Suprapubic skin (tissue), 4 donors: ENCODE results near the gene DNAAF8. TPM values are rescaled to one million over a fixed set of nuclear protein-coding genes. Genes with fewer than 3 reads are reported as not detected.

Experiments
- DNase-seq, 2 donors: peaks; one replicate each; pipeline ENCODE4 v3.0.0-alpha.2; 2019; ENCODE audit warnings: low spot score in 2 of 2
- H3K27ac ChIP-seq: fragments of 200-600 bp; sonication (generic); one replicate; pipeline ENCODE4 v1.5.1; 2019
- H3K27me3 ChIP-seq: fragments of 200-600 bp; sonication (generic); one replicate; pipeline ENCODE4 v1.5.1; 2019
- H3K36me3 ChIP-seq: fragments of 200-600 bp; sonication (generic); one replicate; pipeline ENCODE4 v1.5.1; 2019
- H3K4me1 ChIP-seq: fragments of 200-600 bp; sonication (generic); one replicate; pipeline ENCODE4 v1.5.1; 2019
- H3K4me3 ChIP-seq: fragments of 200-600 bp; sonication (generic); one replicate; pipeline ENCODE4 v1.5.1; 2019; ENCODE audit warnings: mild to moderate bottlenecking
- H3K9me3 ChIP-seq: fragments of 200-600 bp; sonication (generic); one replicate; pipeline ENCODE4 v1.5.1; 2019
- EP300 ChIP-seq: sonication (generic); formaldehyde crosslinking; IDR thresholded peaks from one replicate; pipeline ENCODE4 v1.6.1; 2017; ENCODE audit warnings: antibody characterized with exemption
- POLR2A ChIP-seq, 2 donors: fragments of 450-650 bp; IDR thresholded peaks; one replicate each; pipeline ENCODE4 v1.6.1; 2017; ENCODE audit warnings: antibody characterized with exemption in 2 of 2, mild to moderate bottlenecking in 2 of 2, moderate library complexity in 2 of 2
- POLR2AphosphoS5 ChIP-seq, 3 donors: sonication (generic); formaldehyde crosslinking; IDR thresholded peaks; one replicate each; pipeline ENCODE4 v1.6.1; 2017; ENCODE audit warnings: antibody characterized with exemption in 3 of 3
- WGBS: methylation state at CpG from one replicate; pipeline ENCODE4 v1.1.5; 2018; 5-methylcytosine and 5-hydroxymethylcytosine counted together
- total RNA-seq, 4 donors: library from RNA; depleted of rRNA; stranded (reverse); fragments of >200 nt; gene quantifications; one replicate each; pipeline ENCODE4 v1.1.0, GENCODE V29; 2016
- TF ChIP-seq, protein P1 (sequence below), 2 donors: fragments of 200-600 bp in 1 of 2; fragments of 450-650 bp in 1 of 2; sonication (generic) in 1 of 2; IDR thresholded peaks; one replicate each; pipeline ENCODE4 v1.5.1; 2016 to 2019; ENCODE audit warnings: antibody characterized with exemption in 2 of 2, mild to moderate bottlenecking in 1 of 2, moderate library complexity in 1 of 2

The DNAAF8 gene
- total RNA-seq, 4 donors from 2014 or later: 0.36 to 1.7 (median 1.4) TPM; not detected in 1

DNA sequence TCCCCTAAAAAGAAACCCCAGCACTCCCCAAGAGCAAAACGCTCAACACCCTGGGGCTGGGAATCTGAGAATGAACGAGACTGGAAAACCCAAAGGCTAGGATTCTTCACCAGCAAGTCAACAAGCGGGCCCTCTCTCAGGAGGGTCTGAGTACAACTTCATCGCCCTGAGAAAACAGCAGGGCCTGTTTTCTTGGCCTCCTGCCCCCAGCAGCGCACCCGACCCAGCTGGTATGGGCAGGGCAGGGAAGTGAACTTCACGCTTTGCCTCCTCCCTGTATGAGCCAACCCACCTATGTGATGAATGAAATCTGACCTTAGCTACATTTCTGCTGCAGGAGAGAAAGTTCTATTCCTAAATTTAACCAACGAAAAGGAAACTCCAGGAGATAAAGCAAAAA, 29.8 kb upstream of the DNAAF8 start:
- DNase-seq: no peak
- H3K4me3 ChIP-seq: no peak overlapping the region
- peaks cover 14% of the 10 kb centered on the region for H3K4me1 ChIP-seq
- no peaks in the 10 kb centered on the region for H3K9me3 ChIP-seq
- H3K27me3 ChIP-seq: no peaks in the 10 kb centered on the region
- peaks cover 56% of the 10 kb centered on the region for H3K36me3 ChIP-seq
- H3K27ac ChIP-seq: no peak overlapping the region
- WGBS: 83% methylated on average over 8 of the region's 8 CpGs
- TF ChIP-seq EP300: no peak
- TF ChIP-seq POLR2AphosphoS5 (IDR thresholded peaks at IDR 0.05): no peak
- no peak for TF ChIP-seq POLR2A (IDR thresholded peaks at IDR 0.05)
- TF ChIP-seq, protein P1, sequence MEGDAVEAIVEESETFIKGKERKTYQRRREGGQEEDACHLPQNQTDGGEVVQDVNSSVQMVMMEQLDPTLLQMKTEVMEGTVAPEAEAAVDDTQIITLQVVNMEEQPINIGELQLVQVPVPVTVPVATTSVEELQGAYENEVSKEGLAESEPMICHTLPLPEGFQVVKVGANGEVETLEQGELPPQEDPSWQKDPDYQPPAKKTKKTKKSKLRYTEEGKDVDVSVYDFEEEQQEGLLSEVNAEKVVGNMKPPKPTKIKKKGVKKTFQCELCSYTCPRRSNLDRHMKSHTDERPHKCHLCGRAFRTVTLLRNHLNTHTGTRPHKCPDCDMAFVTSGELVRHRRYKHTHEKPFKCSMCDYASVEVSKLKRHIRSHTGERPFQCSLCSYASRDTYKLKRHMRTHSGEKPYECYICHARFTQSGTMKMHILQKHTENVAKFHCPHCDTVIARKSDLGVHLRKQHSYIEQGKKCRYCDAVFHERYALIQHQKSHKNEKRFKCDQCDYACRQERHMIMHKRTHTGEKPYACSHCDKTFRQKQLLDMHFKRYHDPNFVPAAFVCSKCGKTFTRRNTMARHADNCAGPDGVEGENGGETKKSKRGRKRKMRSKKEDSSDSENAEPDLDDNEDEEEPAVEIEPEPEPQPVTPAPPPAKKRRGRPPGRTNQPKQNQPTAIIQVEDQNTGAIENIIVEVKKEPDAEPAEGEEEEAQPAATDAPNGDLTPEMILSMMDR (IDR thresholded peaks at IDR 0.05): no peak

DNA sequence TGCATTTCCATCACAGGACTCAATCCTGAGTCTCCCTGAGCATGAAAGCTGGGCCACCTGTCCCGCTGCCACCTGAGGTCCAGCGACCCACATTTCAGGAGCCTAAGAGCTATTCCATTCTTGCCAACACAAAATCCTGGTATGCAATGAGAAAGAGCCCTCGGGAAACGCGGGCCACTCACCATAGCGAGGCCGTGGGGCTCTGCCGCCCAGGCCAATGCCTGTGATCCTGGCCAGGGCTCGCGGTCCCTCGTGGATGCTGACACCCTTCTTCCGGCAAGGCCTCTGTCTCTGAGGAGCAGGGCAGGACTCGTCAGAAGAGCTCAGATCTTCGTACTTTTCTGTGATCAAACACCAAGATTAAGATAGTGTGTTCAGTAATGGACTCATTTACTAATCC, 29.4 kb upstream of the DNAAF8 start:
- 90% methylated on average over 7 of the region's 14 CpGs for WGBS
- DNase-seq: no peak
- Histone ChIP-seq H3K4me3 (no peak overlapping the region), H3K4me1 (peaks cover 14% of the 10 kb centered on the region), H3K9me3 (no peaks in the 10 kb centered on the region), H3K27ac (no peak overlapping the region), H3K36me3 (peaks cover 52% of the 10 kb centered on the region), H3K27me3 (no peaks in the 10 kb centered on the region)
- TF ChIP-seq EP300: no peak
- TF ChIP-seq, protein P1 (IDR thresholded peaks at IDR 0.05): no peak
- TF ChIP-seq POLR2AphosphoS5 (IDR thresholded peaks at IDR 0.05): no peak
- TF ChIP-seq POLR2A (IDR thresholded peaks at IDR 0.05): no peak

DNA sequence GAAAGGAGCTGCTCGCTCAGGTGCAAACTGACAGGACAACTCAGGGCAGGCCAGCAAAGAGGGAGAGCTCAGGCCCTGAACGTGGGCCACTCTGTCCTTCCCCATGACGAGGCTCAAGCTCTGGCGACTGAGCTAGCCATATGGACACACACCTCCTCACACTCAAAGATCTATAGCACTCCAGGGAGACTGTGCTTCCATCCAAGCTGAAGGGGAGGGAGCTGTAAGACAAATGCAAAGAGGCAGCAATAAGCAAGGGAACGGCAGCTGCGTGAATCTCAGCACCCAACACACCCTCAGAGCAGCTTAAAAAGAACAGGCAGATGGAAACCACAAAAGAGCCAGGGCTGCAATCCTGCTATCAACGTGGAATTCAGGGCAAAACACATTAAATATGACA, 27.5 kb upstream of the DNAAF8 start:
- no peak overlapping the region for H3K4me3 ChIP-seq
- TF ChIP-seq POLR2AphosphoS5 (IDR thresholded peaks at IDR 0.05) (no peak), POLR2A (IDR thresholded peaks at IDR 0.05) (no peak), EP300 (no peak)
- TF ChIP-seq, protein P1 (IDR thresholded peaks at IDR 0.05): no peak
- H3K27me3 ChIP-seq: no peaks in the 10 kb centered on the region
- no peak for DNase-seq
- 85% methylated on average over 7 of the region's 7 CpGs for WGBS
- no peaks in the 10 kb centered on the region for H3K9me3 ChIP-seq
- peaks cover 4% of the 10 kb centered on the region for H3K4me1 ChIP-seq
- H3K27ac ChIP-seq: no peak overlapping the region
- peaks cover 40% of the 10 kb centered on the region for H3K36me3 ChIP-seq

DNA sequence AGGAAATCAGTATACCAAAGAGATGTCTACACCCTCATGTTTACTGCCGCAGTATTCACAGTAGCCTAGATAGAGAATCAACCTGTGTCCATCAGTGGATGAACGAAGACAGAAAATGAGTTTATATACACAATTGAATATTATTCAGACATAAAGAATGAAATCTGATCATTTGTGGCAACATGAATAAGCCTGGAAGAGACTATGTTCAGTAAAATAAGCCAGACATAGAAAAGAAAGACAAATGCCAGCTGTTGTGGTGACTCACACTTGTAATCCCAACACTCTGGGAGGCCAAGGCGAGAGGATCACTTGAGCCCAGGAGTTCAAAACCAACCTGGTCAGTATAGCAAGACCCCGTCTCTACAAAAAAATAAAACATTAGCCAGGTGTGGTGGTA, 24.9 kb upstream of the DNAAF8 start:
- H3K36me3 ChIP-seq: peaks cover 37% of the 10 kb centered on the region
- H3K27me3 ChIP-seq: no peaks in the 10 kb centered on the region
- no peaks in the 10 kb centered on the region for H3K4me1 ChIP-seq
- WGBS: 95% methylated on average over 4 of the region's 4 CpGs
- no peak for TF ChIP-seq EP300
- no peak for TF ChIP-seq POLR2A (IDR thresholded peaks at IDR 0.05)
- TF ChIP-seq, protein P1 (IDR thresholded peaks at IDR 0.05): no peak
- TF ChIP-seq POLR2AphosphoS5 (IDR thresholded peaks at IDR 0.05): no peak
- H3K27ac ChIP-seq: no peak overlapping the region
- no peak for DNase-seq
- no peak overlapping the region for H3K4me3 ChIP-seq
- no peaks in the 10 kb centered on the region for H3K9me3 ChIP-seq

DNA sequence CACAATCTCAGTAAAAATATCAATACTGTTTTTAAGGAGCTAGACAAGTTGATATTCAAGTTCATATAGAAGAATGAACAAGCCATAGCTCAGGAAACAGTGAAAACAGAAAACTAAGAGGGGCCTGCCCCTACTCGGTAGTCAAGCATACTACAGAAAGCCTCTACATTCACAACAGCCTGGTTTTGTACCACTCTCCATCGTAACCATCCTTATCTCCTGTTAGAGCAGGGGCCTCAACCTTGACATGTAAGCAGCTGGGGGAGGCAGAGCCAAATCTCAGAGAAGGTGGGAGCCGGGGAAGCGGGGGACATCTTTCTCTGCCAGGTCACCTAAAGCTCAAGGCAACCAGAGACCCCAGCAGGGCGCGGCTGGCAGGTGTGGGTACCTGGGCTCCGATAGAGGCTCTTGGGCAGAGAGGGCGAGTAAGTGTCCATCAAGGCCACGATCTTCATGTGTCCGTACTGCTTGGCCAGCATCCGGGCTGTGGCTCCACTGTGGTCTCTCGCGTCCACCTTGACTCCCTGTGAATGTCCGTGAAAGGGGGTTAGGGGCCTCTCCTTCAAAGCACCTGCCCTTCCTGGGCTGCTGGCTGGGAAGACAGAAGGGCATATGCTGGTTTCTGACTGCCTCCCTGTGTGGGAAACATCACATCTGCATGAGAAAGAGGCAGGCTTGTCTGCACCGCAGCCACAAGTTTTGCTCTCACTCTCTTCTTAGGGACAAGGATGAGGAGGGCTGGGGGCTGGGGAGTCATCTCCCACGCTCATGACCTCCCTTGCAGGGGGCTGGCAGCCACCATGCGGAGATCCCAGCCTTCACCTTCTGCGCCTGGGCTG, 20.5 kb upstream of the DNAAF8 start:
- WGBS: 91% methylated on average over 16 of the region's 18 CpGs
- Histone ChIP-seq H3K27ac (no peak overlapping the region), H3K4me3 (no peak overlapping the region), H3K9me3 (no peaks in the 10 kb centered on the region), H3K4me1 (no peaks in the 10 kb centered on the region), H3K27me3 (no peaks in the 10 kb centered on the region), H3K36me3 (peaks cover 37% of the 10 kb centered on the region)
- TF ChIP-seq POLR2AphosphoS5 (IDR thresholded peaks at IDR 0.05) (no peak), EP300 (no peak), POLR2A (IDR thresholded peaks at IDR 0.05) (no peak)
- TF ChIP-seq, protein P1 (IDR thresholded peaks at IDR 0.05): no peak
- no peak for DNase-seq
